T-helper 1 cell treated with Interleukin-12 subunit alpha and Interleukin-12 subunit beta and Interleukin-4 antibody, amounts not matched to agents 30 ng/mL and 1 ng/mL, for 36 hours (primary cell): ENCODE results near the gene PTPMT1. TPM values are rescaled to one million over a fixed set of nuclear protein-coding genes. Genes with fewer than 3 reads are reported as not detected.

Experiments used
- intact Hi-C: fragments of 100-400 bp; cut with micrococcal nuclease; formaldehyde crosslinking; loops from one replicate; pipeline ENCODE4 v1.15.1; 2024
- total RNA-seq: library from RNA; stranded (reverse); gene quantifications from 2 replicates; pipeline ENCODE4 v1.2.3, GENCODE V29; 2022

PTPMT1 gene
- total RNA-seq, 1 donor from 2014 or later, result 41.5 TPM

DNA sequence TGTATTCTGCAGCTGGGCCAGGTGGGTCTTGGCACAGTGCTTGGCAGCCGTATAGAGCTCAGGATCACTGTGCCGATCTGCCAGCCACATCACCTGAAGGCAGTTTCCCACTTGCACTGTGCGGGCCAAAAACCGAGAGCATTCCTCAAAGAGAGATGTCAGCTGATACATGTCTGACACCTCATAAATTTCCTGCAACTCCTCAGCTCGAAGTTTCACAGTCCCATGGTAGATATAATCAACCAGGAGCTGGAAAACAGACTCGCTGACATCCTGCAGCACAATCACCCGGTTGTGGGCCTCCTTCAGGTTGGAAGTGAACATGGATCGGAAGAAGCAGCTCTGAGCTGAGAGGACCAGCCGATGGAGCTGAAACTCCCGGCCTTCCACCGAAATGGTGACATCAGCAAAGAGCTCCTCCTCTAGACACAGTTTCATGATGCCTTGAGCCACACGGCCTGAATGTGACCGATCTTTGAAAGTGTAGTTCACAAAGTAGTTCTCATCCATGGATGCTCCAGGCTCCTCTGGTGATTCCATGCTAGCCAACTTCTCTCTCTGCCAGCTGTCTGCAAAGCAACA is 12.2 kb downstream of the PTPMT1 start:
- intact Hi-C loops, result loop anchor here (1.0 to 2.0 kb wide), 3 partner anchors 12 to 877 kb away; partner anchors contain the start of genes ARHGAP1, MTCH2, PTPMT1 and ZNF408

- intact Hi-C loops, result loop anchor here (1.0 to 2.0 kb wide), 11 partner anchors 14 to 878 kb away; partner anchors contain the start of genes ACP2, AGBL2, ARHGAP1 and CELF1
Observed at GRCh38 chr11:47578524-47579494, 13.4 kb downstream of the PTPMT1 start, which contains the start of the genes KBTBD4 and NDUFS3. Gene KBTBD4, minus strand, starts transcription at chr11:47578970. Its CDS starts 19 bp downstream, at chr11:47578951. Gene NDUFS3, plus strand, starts transcription at chr11:47579074. Its CDS starts 18 bp downstream, at chr11:47579092.

- intact Hi-C loops, result no loop called here
Observed at GRCh38 chr11:47583844-47584243, 18.4 kb downstream of the PTPMT1 start.

DNA sequence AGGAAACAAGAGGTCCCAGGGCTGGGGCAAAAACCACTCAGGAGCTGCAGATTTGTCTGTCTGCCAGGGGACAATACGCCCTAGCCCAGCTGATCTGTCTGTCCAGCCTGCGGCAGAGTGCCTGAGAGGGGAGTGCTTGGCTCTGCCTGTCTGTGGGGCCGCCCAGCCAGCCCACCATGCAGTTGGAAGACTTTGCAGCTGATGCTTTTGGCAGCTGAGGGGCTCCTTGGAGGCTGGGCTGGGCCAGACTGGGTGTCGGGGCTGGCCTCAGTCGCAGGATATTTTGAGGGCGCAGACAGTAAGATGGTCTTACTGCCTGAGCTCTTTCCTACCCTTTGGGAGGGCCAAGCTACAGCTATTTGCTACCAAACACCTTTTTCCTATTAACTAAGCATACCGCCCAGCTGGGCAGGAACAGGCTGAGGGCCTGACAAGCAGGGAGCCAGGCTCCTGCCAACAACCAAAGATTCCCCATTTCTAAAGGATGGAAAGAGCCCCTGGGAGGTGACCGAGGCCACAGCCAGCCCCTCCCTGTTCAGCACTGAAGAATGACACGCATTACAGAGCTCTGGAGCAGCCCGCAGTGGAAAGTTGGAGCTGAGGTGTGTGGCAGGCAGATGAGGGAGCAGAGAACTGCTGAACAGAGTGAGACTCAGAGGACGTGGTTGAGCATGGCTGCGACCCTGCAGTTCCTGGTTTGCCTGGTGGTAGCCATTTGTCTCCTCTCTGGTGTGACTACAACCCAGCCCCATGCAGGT is 20.9 kb downstream of the PTPMT1 start, which contains the start of gene FAM180B:
Gene FAM180B (plus strand): TSS at position 581 of the 758 bp plus-strand sequence. CDS start 91 bp downstream, at position 672.
- intact Hi-C loops, result no loop called here

- intact Hi-C loops, result loop anchor here (1.0 kb wide), 1 partner anchor 47 kb away; no protein-coding TSS in a partner anchor
Observed at GRCh38 chr11:47587039-47587716, 21.8 kb downstream of the PTPMT1 start.

- intact Hi-C loops, result loop anchor here (1.0 kb wide), 1 partner anchor 46 kb away; no protein-coding TSS in a partner anchor
Observed at GRCh38 chr11:47587723-47588326, 22.4 kb downstream of the PTPMT1 start.

GRCh38 chr11:47589118-47589517 is 23.7 kb downstream of the PTPMT1 start:
- intact Hi-C loops, result no loop called here

DNA sequence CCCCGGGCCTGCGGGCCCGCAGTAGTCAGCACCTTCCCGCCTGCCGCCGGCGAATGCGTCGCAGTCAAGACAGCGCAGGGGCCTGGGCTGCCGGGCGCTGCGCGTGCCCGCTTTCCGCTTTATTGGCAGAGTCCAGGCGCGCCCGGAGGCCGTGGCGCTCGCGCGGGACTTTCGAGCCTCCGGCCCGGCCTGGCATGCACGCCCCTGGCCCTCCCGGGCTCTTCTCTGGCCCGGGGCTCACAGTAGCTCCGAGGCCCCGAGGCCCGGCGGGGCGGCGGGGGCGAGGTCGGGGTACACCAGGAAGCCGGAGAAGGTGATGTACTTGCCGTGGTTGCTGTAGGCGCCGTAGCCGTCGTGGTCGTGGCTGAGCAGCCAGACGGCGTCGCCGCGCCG is 24.2 kb downstream of the PTPMT1 start:
- intact Hi-C loops, result no loop called here

DNA sequence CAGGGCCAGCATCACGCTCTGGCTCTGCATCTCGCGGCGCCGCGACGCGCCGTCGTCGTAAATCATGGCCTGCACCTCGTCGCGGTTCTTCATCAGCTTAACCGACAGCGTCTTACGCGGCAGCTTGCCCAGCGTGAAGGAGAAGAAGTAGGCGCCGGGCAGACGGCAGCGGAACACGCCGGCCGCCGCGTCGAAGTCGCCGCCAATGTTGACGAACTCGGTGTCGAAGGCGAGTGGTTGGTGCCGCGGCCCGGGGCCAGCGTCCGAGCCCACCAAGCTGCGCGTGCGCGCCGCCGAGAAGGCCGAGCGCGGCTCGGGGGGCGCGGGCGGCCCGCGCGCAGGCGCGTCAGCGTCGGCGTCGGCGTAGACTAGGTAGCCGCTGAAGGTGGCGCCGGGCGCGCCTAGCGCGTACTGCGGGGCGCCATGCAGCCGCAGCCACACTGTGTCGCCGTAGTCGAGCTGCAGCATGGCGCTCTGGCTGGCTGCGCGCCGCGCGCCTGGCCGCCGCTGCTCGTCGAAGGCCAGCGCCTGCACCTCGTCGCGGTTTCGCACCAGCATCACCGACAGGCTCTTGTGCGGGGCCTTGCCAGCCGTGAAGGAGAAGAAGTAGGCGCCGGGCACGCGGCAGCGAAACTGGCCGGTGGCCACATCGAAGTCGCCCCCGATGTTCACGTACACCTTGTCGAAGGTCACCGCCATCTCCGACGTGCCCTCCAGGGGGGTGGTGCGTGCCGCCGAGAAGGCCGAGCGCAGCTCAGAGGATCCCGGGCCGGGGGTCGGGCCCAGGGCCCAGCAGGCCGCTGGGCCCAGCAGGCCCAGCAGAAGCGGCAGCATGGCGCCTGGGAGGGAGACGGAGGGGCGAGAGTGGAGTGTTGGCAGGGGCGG is 24.8 kb downstream of the PTPMT1 start:
- intact Hi-C loops, result no loop called here

DNA sequence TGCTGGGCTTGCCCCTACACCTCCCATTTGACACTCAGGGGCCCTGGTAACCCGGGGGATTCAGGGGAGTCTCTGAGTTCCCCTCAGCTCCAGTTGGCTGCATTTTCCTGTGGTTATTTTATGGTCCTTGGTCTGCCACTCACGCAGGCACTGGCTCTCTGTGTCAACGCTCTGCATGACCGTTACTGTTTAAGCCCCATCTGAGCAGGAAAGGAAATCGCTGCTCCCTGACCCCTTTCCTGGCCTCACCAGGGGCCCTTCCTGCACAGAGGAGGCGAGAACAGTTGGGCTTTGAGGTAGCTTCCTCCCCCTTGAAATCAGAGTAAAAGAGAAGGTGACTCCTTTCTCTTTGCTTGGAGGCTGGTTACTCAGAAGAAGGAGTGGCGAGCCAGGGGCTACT is 26.4 kb downstream of the PTPMT1 start:
- intact Hi-C loops, result no loop called here

GRCh38 chr11:47592251-47592650 is 26.9 kb downstream of the PTPMT1 start:
- intact Hi-C loops, result no loop called here

- intact Hi-C loops, result no loop called here
Observed at GRCh38 chr11:47592970-47593369, 27.6 kb downstream of the PTPMT1 start.

DNA sequence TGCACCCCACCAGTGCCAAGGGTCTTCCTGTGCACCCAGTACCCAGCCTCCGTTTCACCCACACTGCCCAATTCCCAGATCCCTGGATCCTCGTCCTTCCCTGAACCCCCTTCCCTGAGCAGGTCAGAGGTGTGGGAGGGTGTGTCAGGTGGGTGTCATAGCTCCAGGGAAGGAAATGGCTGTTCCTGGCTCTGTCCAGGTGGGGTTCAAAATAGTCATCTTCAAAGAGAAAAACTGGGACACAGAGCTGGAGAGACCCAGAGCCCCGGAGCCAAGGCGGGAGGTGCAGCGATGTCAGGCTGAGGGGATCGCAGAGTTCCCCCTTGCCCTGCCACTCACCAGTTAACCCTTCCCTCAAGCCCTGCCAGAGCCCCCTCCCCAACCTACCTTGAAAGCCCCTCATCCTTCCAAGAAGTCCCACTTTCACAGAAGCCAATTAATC is 28.1 kb downstream of the PTPMT1 start:
- intact Hi-C loops, result no loop called here

DNA sequence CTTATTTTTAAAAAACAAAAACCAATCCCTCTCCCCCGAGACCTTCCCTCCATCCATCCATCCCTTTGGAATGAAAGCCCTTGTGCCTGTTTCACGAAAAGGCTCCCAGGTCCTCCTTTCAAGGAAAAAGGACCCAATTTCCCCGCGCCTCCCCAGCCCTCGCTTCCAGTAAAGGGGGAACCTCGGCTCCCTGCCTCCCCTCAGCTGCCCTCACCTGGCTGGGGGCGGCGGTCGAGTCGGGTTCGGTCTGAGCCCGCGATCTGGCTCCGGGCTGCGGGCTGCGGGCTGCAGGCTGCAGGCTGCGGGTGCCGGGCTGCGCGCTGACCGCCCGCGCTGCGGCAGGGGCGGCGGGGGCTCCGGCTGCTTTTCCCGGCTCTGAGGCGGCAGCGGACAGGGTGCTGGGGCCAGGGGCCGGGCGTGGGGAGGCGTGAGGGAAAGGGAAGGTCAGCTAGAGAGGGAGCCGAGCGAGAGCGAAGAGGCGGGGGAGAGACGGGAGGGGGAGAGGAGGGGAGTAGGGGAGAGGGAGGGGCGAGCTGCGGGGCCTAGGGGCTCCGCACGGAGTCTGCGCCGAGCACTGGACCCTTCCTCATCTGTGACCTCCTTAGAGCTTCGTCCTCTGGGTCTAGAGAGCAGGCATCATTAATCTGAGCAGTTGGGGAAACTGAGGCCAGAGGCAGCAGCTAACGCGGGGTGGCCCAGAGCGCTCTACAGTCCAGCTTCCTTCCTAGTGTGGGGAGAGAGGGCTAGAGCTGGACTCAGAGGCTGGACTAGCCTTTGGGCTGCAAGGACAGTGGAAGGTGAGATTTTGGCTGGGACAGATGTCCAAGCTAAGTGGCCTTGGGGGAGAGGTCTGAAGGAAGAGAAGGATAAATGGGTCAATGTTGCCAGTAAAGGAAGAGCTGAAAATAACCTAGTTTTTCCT is 28.8 kb downstream of the PTPMT1 start, which contains the start of gene C1QTNF4:
Gene C1QTNF4 (minus strand): TSS at position 478 of the 922 bp plus-strand sequence. CDS start 3,601 bp downstream, outside the sequence.
- intact Hi-C loops, result no loop called here

- intact Hi-C loops, result no loop called here
Observed at GRCh38 chr11:47595029-47595428, 29.6 kb downstream of the PTPMT1 start.

GRCh38 chr11:47595967-47596366 is 30.6 kb downstream of the PTPMT1 start:
- intact Hi-C loops, result no loop called here

GRCh38 chr11:47599902-47600301 is 34.5 kb downstream of the PTPMT1 start:
- intact Hi-C loops, result no loop called here

DNA sequence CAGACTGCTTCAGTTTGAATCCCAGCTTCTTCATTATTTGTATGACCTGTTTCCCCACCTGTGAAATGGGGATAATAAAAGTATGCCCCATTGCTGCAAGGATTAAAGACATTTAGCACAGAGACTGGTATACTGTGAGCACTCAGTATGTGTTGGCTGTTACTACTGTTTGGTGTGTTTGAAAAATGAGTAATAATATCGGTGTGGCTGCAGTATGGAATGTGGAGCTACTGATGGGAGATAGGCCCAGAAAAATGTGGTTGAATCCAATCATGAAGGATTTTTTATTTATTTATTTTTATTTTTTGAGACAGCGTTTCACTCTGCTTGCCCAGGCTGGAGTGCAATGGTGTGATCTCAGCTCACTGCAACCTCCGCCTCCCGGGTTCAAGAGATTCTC is 37.9 kb downstream of the PTPMT1 start:
- intact Hi-C loops, result no loop called here
